Measurements from ENCODE around the gene CCKAR.

DNA sequence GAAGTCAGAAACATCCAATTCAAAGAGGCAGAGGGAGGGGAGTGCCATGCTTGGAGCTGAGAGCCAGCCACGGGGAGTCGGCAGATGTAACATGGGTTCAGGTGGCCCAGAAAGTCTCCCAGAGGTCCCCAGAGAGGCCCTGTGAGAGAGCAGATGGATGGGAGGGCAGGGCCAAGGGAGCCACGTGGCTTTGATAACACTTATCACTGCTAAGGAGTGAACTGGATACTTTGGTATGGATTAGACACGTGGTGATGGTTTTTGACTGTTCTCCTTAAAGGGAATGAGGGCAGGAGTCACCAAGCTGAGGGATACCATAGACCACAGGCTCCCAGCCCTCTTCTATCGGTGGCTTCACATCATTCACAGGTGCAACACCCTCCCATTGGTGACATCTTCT is 13.7 kb downstream of the CCKAR start:
- TF ChIP-seq, protein P1, sequence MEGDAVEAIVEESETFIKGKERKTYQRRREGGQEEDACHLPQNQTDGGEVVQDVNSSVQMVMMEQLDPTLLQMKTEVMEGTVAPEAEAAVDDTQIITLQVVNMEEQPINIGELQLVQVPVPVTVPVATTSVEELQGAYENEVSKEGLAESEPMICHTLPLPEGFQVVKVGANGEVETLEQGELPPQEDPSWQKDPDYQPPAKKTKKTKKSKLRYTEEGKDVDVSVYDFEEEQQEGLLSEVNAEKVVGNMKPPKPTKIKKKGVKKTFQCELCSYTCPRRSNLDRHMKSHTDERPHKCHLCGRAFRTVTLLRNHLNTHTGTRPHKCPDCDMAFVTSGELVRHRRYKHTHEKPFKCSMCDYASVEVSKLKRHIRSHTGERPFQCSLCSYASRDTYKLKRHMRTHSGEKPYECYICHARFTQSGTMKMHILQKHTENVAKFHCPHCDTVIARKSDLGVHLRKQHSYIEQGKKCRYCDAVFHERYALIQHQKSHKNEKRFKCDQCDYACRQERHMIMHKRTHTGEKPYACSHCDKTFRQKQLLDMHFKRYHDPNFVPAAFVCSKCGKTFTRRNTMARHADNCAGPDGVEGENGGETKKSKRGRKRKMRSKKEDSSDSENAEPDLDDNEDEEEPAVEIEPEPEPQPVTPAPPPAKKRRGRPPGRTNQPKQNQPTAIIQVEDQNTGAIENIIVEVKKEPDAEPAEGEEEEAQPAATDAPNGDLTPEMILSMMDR (IDR thresholded peaks at IDR 0.05): no peak
- no peak for TF ChIP-seq POLR2A (IDR thresholded peaks at IDR 0.05)
